Loucy (cell line): ENCODE data around the gene CDH5.

Experiments used
- H2AFZ ChIP-seq: fragments of 200-600 bp; sonication (generic); 2 replicates; pipeline ENCODE4 v1.6.0; 2016; ENCODE audit warnings: antibody characterized with exemption, mild to moderate bottlenecking, low read length, moderate library complexity
- H3F3A ChIP-seq: fragments of 200-600 bp; 2 replicates; pipeline ENCODE4 v1.6.0; 2016; ENCODE audit warnings: antibody characterized with exemption, low read depth, mild to moderate bottlenecking
- H3K27me3 ChIP-seq: fragments of 200-600 bp; sonication (generic); 2 replicates; pipeline ENCODE4 v1.6.1; 2014; ENCODE audit warnings: low read length, mild to moderate bottlenecking; ENCODE audit not compliant: insufficient read depth, poor library complexity, severe bottlenecking
- H3K36me3 ChIP-seq: fragments of 200-600 bp; sonication (generic); 2 replicates; pipeline ENCODE4 v1.6.1; 2016; ENCODE audit warnings: low read length; ENCODE audit not compliant: insufficient read depth
- H3K4me1 ChIP-seq: fragments of 200-600 bp; sonication (generic); 2 replicates; pipeline ENCODE4 v1.5.1; 2014; ENCODE audit warnings: low read length, mild to moderate bottlenecking; ENCODE audit not compliant: insufficient read depth, poor library complexity, severe bottlenecking
- H3K4me2 ChIP-seq: fragments of 200-600 bp; sonication (generic); 2 replicates; pipeline ENCODE4 v1.6.0; 2014; ENCODE audit warnings: antibody characterized with exemption, low read length, low read depth, mild to moderate bottlenecking; ENCODE audit not compliant: poor library complexity, severe bottlenecking
- H3K4me3 ChIP-seq: fragments of 200-600 bp; sonication (generic); 2 replicates; pipeline ENCODE4 v1.5.1; 2014; ENCODE audit warnings: low read length, mild to moderate bottlenecking, mixed read lengths; ENCODE audit not compliant: poor library complexity, severe bottlenecking
- H3K79me2 ChIP-seq: fragments of 200-600 bp; sonication (generic); 2 replicates; pipeline ENCODE4 v1.6.1; 2014; ENCODE audit warnings: low read length; ENCODE audit not compliant: insufficient read depth
- H3K9ac ChIP-seq: fragments of 200-600 bp; sonication (generic); 2 replicates; pipeline ENCODE4 v1.6.0; 2014; ENCODE audit warnings: mild to moderate bottlenecking, low read depth, low read length, moderate library complexity; ENCODE audit not compliant: poor library complexity, severe bottlenecking
- H3K9me2 ChIP-seq: fragments of 200-600 bp; sonication (generic); replicated peaks from 2 replicates; pipeline ENCODE4 v1.6.1; 2016; ENCODE audit warnings: low read depth, low read length, mixed read lengths
- H3K9me3 ChIP-seq: fragments of 200-600 bp; sonication (generic); 2 replicates; pipeline ENCODE4 v1.6.1; 2014; ENCODE audit warnings: mild to moderate bottlenecking, antibody characterized with exemption, low read length, low read depth; ENCODE audit not compliant: insufficient read depth
- H4K20me1 ChIP-seq: fragments of 200-600 bp; sonication (generic); 2 replicates; pipeline ENCODE4 v1.6.0; 2014; ENCODE audit warnings: antibody characterized with exemption, low read length, mild to moderate bottlenecking; ENCODE audit not compliant: insufficient read depth, poor library complexity, severe bottlenecking
- EZH2phosphoT487 ChIP-seq: fragments of 200-600 bp; IDR thresholded peaks from 2 replicates; pipeline ENCODE4 v1.6.1; 2018; ENCODE audit warnings: antibody characterized with exemption, mild to moderate bottlenecking, moderate library complexity, borderline replicate concordance
- TF ChIP-seq, protein P1 (sequence below): fragments of 200-600 bp; sonication (generic); conservative IDR thresholded peaks from 2 replicates; pipeline ENCODE4 v1.5.1; 2014; ENCODE audit warnings: mild to moderate bottlenecking, antibody characterized with exemption, low read length

The CDH5 gene

DNA sequence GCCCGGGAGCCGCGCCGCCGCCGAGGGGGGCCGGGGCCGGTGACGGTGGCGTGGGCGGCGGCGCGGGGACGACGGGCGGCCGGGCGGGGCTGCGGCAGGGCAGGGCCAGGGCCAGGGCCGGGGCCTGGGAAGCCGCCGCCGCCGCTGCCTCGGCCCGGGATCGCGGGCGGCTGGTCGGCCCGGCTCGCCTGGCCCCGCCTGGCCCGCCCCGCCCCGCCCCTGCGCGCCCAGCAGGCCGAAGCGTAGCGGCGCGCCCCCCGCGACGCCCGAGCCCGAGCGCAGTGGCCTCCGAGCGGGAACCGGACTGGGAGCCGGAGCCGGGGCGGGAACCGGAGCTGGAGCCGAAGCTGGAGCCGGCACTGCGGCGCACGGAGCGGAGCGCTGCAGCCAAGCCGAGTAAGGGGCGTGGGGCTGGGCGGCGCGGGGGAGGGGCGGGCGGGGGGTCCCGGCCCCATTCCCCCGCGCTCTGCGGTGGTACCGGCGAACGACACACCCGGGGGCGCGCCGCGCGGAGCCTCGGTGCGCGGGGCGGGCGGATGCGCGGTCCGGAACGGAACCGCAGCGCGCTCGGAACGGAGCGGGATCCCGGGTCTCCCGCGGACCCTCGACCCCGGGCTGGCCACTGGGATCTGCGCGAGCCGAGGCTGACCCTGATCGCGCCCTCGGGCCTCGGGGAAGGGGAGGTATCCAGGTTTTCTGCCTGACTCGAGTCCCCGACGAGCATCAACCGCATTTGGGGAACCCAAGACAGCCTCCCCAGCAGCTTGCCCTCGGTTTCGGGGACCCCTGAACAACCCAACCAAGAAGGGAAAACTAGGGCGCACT is 60.8 kb downstream of the CDH5 start, which contains the start of gene BEAN1:
BEAN1 (plus strand) TSS at position 260 of the 825 bp plus-strand sequence. CDS start 10,382 bp downstream, outside the sequence.
- TF ChIP-seq, protein P1, sequence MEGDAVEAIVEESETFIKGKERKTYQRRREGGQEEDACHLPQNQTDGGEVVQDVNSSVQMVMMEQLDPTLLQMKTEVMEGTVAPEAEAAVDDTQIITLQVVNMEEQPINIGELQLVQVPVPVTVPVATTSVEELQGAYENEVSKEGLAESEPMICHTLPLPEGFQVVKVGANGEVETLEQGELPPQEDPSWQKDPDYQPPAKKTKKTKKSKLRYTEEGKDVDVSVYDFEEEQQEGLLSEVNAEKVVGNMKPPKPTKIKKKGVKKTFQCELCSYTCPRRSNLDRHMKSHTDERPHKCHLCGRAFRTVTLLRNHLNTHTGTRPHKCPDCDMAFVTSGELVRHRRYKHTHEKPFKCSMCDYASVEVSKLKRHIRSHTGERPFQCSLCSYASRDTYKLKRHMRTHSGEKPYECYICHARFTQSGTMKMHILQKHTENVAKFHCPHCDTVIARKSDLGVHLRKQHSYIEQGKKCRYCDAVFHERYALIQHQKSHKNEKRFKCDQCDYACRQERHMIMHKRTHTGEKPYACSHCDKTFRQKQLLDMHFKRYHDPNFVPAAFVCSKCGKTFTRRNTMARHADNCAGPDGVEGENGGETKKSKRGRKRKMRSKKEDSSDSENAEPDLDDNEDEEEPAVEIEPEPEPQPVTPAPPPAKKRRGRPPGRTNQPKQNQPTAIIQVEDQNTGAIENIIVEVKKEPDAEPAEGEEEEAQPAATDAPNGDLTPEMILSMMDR: no peak
- no peak for TF ChIP-seq EZH2phosphoT487
- Histone ChIP-seq H3K9me2 (no peaks in the 10 kb centered on the region), H3K27me3 (no peaks in the 10 kb centered on the region), H4K20me1 (no peaks in the 10 kb centered on the region), H3K4me3 (no peak within 1 kb of the TSS), H3K9me3 (no peaks in the 10 kb centered on the region), H3K79me2 (no peaks in the 10 kb centered on the region), H3K36me3 (no peaks in the 10 kb centered on the region), H3F3A (no peaks in the 10 kb centered on the region), H3K4me1 (no peaks in the 10 kb centered on the region), H2AFZ (no peak within 1 kb of the TSS), H3K4me2 (no peak within 1 kb of the TSS), H3K9ac (no peak within 1 kb of the TSS)

DNA sequence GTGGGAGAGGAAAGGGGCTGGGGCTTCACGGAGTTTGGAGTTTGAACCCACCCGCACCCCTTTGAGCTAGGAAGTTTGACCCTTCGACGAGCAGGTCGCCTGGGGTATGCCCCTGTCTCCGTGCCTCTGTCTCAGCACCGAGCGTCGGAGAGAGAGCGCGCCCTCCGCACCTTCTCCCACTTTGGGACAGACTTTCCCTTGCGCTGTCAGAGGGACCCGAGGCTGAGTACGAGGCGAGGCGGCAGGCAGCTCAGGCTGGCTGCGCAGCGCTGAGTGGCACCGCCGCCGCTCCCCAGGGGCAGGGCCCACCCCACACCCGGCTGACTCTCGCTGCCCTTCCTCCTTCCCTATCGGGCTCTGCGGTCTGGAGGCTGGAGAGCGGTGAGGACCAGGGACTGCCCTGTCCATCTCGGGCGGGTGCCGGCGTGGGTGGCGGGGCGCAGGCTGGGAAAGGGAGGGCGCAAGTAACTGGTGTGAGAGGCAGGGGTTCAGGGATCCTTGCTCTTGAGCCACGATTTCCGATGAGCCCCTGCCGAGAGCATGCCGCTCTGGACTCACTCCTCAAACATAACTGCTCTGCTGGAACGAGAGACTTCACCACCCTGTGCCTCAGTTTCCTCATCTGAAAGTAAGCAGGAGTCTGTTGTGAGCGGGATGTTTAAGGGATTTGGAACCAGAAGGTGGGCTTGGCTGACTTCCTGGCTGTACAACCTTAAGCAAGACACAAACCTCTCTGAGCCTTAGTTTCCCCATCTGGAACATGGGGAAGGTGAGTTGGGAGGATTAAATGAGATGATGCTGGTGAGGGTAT is 61.6 kb downstream of the CDH5 start:
- H3K9ac ChIP-seq: no peak overlapping the region
- H3F3A ChIP-seq: no peaks in the 10 kb centered on the region
- H3K4me2 ChIP-seq: no peak overlapping the region
- no peaks in the 10 kb centered on the region for H3K4me1 ChIP-seq
- no peaks in the 10 kb centered on the region for H3K36me3 ChIP-seq
- H3K79me2 ChIP-seq: no peaks in the 10 kb centered on the region
- no peaks in the 10 kb centered on the region for H4K20me1 ChIP-seq
- no peak overlapping the region for H2AFZ ChIP-seq
- H3K4me3 ChIP-seq: no peak overlapping the region
- H3K9me3 ChIP-seq: no peaks in the 10 kb centered on the region
- H3K9me2 ChIP-seq: no peaks in the 10 kb centered on the region
- TF ChIP-seq, protein P1: no peak
- H3K27me3 ChIP-seq: no peaks in the 10 kb centered on the region

DNA sequence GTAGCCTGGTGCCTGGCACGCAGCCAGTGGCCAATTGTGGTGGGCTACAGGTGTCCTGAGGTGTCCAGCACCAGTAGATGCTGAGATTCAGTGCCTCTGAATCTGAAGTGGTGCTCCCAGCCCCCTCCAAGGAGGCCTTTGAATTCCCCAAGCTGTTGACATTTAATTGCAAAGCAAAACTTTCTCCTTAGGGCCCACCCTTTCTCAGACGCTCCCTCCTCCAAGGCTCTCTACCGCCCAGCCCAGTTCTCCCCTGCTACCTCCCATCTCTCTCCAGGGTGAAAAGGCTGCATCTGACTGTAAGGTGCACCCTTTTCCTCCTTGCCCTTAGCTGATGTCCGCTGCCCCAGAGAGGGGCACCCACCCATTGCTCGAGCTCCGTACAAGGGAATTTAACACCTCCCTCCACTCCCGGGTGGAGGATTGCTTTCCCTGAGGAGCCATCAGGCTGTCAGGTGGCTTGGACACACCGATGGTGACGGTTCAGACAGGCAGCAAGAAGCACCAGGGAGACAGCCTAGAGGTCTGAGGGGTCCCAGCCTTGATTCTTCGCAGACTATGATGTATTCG is 62.3 kb downstream of the CDH5 start:
- Histone ChIP-seq H3K27me3 (no peaks in the 10 kb centered on the region), H3K9me3 (no peaks in the 10 kb centered on the region), H3K4me2 (no peak overlapping the region), H4K20me1 (no peaks in the 10 kb centered on the region), H2AFZ (no peak overlapping the region), H3K36me3 (no peaks in the 10 kb centered on the region), H3K4me3 (no peak overlapping the region), H3K9ac (no peak overlapping the region), H3K9me2 (no peaks in the 10 kb centered on the region), H3K4me1 (no peaks in the 10 kb centered on the region), H3F3A (no peaks in the 10 kb centered on the region), H3K79me2 (no peaks in the 10 kb centered on the region)
- no peak for TF ChIP-seq EZH2phosphoT487
- TF ChIP-seq, protein P1: no peak
